H9 (cell line): ENCODE measurements around the gene CCDC102A. TPM values are rescaled to one million over a fixed set of nuclear protein-coding genes. Genes with fewer than 3 reads are reported as not detected.
A peak's percentile ranks its signal among the peaks of the same experiment; 100 is the strongest.

ENCODE experiments used
- DNase-seq: peaks from one replicate; pipeline ENCODE4 v3.0.0-alpha.2; 2017
- H2AFZ ChIP-seq: one replicate; pipeline ENCODE4 v1.6.1; 2013; ENCODE audit warnings: mild to moderate bottlenecking, low read length, control low read depth, moderate library complexity
- H2AK5ac ChIP-seq: 2 replicates; pipeline ENCODE4 v1.6.1; 2013; ENCODE audit warnings: low read length, control low read depth, mixed read lengths; ENCODE audit not compliant: insufficient read length
- H2BK120ac ChIP-seq: one replicate; pipeline ENCODE4 v1.6.1; 2013; ENCODE audit warnings: low read depth, mild to moderate bottlenecking, low read length, control low read depth, inconsistent platforms; ENCODE audit not compliant: poor library complexity, severe bottlenecking
- H2BK12ac ChIP-seq: 2 replicates; pipeline ENCODE4 v1.6.1; 2013; ENCODE audit warnings: low read length, control low read depth, mixed read lengths, low read depth; ENCODE audit not compliant: insufficient read length
- H2BK15ac ChIP-seq: 2 replicates; pipeline ENCODE4 v1.6.1; 2013; ENCODE audit warnings: low read depth, low read length, control low read depth
- H2BK20ac ChIP-seq: one replicate; pipeline ENCODE4 v1.6.1; 2013; ENCODE audit warnings: low read depth, mild to moderate bottlenecking, low read length, control low read depth, inconsistent platforms; ENCODE audit not compliant: poor library complexity, severe bottlenecking
- H2BK5ac ChIP-seq: 2 replicates; pipeline ENCODE4 v1.6.1; 2013; ENCODE audit warnings: low read length, control low read depth, mixed read lengths; ENCODE audit not compliant: insufficient read length
- H3K14ac ChIP-seq: 2 replicates; pipeline ENCODE4 v1.6.1; 2013; ENCODE audit warnings: low read length, control low read depth; ENCODE audit not compliant: insufficient read depth
- H3K18ac ChIP-seq: 2 replicates; pipeline ENCODE4 v1.6.1; 2013; ENCODE audit warnings: low read depth, mild to moderate bottlenecking, mixed read lengths, low read length, control low read depth; ENCODE audit not compliant: insufficient read length
- H3K23ac ChIP-seq: 2 replicates; pipeline ENCODE4 v1.6.1; 2013; ENCODE audit warnings: low read length, control low read depth, mixed read lengths, low read depth; ENCODE audit not compliant: insufficient read length
- H3K23me2 ChIP-seq: 2 replicates; pipeline ENCODE4 v1.6.1; 2013; ENCODE audit warnings: low read depth, mild to moderate bottlenecking, mixed read lengths, low read length, control low read depth; ENCODE audit not compliant: insufficient read length, poor library complexity, severe bottlenecking
- H3K27ac ChIP-seq: 2 replicates; pipeline ENCODE4 v1.5.1; 2013; ENCODE audit warnings: low read length, control low read depth, mixed read lengths, low read depth; ENCODE audit not compliant: insufficient read length
- H3K27me3 ChIP-seq: 2 replicates; pipeline ENCODE4 v1.6.1; 2013; ENCODE audit warnings: low read length, control low read depth, inconsistent platforms; ENCODE audit not compliant: insufficient read depth
- H3K4ac ChIP-seq: 2 replicates; pipeline ENCODE4 v1.6.1; 2013; ENCODE audit warnings: low read depth, mild to moderate bottlenecking, control low read depth, inconsistent platforms, low read length, moderate library complexity
- H3K4me1 ChIP-seq: 2 replicates; pipeline ENCODE4 v1.6.1; 2013; ENCODE audit warnings: low read length, control low read depth, inconsistent platforms; ENCODE audit not compliant: insufficient read depth
- H3K4me2 ChIP-seq: 2 replicates; pipeline ENCODE4 v1.6.1; 2013; ENCODE audit warnings: low read length, control low read depth, mixed read lengths; ENCODE audit not compliant: insufficient read length, insufficient read depth
- H3K56ac ChIP-seq: 2 replicates; pipeline ENCODE4 v1.6.1; 2013; ENCODE audit warnings: low read depth, mild to moderate bottlenecking, mixed read lengths, low read length, control low read depth; ENCODE audit not compliant: insufficient read length
- H3K79me1 ChIP-seq: 2 replicates; pipeline ENCODE4 v1.6.1; 2013; ENCODE audit warnings: low read depth, mild to moderate bottlenecking, moderate library complexity, low read length, control low read depth, inconsistent platforms; ENCODE audit not compliant: insufficient read depth, poor library complexity, severe bottlenecking
- H3K79me2 ChIP-seq: 2 replicates; pipeline ENCODE4 v1.6.1; 2013; ENCODE audit warnings: low read length, control low read depth, inconsistent platforms; ENCODE audit not compliant: insufficient read depth
- H3K9ac ChIP-seq: 2 replicates; pipeline ENCODE4 v1.6.1; 2013; ENCODE audit warnings: low read length, control low read depth, mixed read lengths; ENCODE audit not compliant: insufficient read length; ENCODE audit errors: extremely low read depth
- H3K9me3 ChIP-seq: one replicate; pipeline ENCODE4 v1.6.1; 2013; ENCODE audit warnings: low read depth, low read length, inconsistent platforms; ENCODE audit not compliant: control insufficient read depth
- H3T11ph ChIP-seq: one replicate; pipeline ENCODE4 v1.6.1; 2013; ENCODE audit warnings: mild to moderate bottlenecking, low read length, control low read depth, inconsistent platforms
- H4K20me1 ChIP-seq: one replicate; pipeline ENCODE4 v1.6.1; 2013; ENCODE audit not compliant: control insufficient read depth, insufficient read length, insufficient read depth
- H4K5ac ChIP-seq: 2 replicates; pipeline ENCODE4 v1.6.1; 2013; ENCODE audit warnings: low read depth, mild to moderate bottlenecking, mixed read lengths, low read length, control low read depth; ENCODE audit not compliant: insufficient read length
- H4K8ac ChIP-seq: replicated peaks from 2 replicates; pipeline ENCODE4 v1.6.1; 2013; ENCODE audit warnings: low read length, control low read depth, mixed read lengths, low read depth; ENCODE audit not compliant: insufficient read length
- H4K91ac ChIP-seq: 2 replicates; pipeline ENCODE4 v1.6.1; 2013; ENCODE audit warnings: low read depth, mild to moderate bottlenecking, moderate library complexity, mixed read lengths, low read length, control low read depth; ENCODE audit not compliant: insufficient read length
- H3K27ac Mint-ChIP-seq, 3 experiments: 2 replicates in 2 of 3; 3 replicates in 1 of 3; pipeline ENCODE4 v1.8.0; 2020 to 2021; ENCODE audit warnings: mixed read lengths in 3 of 3, mild to moderate bottlenecking in 1 of 3, moderate library complexity in 1 of 3
- H3K27me3 Mint-ChIP-seq: 2 replicates; pipeline ENCODE4 v1.8.0; 2021; ENCODE audit warnings: low read depth, mild to moderate bottlenecking, moderate library complexity, mixed read lengths
- H3K36me3 Mint-ChIP-seq, 3 experiments: 2 replicates in 2 of 3; 3 replicates in 1 of 3; pipeline ENCODE4 v1.8.0; 2020 to 2021; ENCODE audit warnings: low read depth in 3 of 3, mixed read lengths in 3 of 3; ENCODE audit not compliant: insufficient read depth in 1 of 3
- H3K4me1 Mint-ChIP-seq, 2 experiments: 2 replicates each; pipeline ENCODE4 v1.8.0; 2020; ENCODE audit warnings: mixed read lengths in 2 of 2
- H3K4me3 Mint-ChIP-seq, 2 experiments: 2 replicates in 1 of 2; 3 replicates in 1 of 2; pipeline ENCODE4 v1.8.0; 2020 to 2021; ENCODE audit warnings: mild to moderate bottlenecking in 2 of 2, mixed read lengths in 2 of 2, moderate library complexity in 1 of 2
- H3K9me3 Mint-ChIP-seq, 2 experiments: 2 replicates in 1 of 2; 3 replicates in 1 of 2; pipeline ENCODE4 v1.8.0; 2020; ENCODE audit warnings: mild to moderate bottlenecking in 2 of 2, mixed read lengths in 2 of 2, moderate library complexity in 1 of 2
- WGBS: extraction: QIAGEN DNeasy Blood & Tissue Kit; methylation state at CpG from one replicate; pipeline ENCODE4 v1.1.7; 2013; ENCODE audit warnings: missing lambda C conversion rate, low lambda C conversion rate, mixed read lengths; ENCODE audit not compliant: insufficient read length; ENCODE audit errors: extremely low coverage; 5-methylcytosine and 5-hydroxymethylcytosine counted together
- total RNA-seq: library from RNA; stranded (reverse); gene quantifications from 2 replicates; pipeline ENCODE4 v1.2.1, GENCODE V29; 2021
- TF ChIP-seq, protein P1 (sequence below): fragments of 200-600 bp; sonication (generic); conservative IDR thresholded peaks from 3 replicates; pipeline ENCODE4 v1.8.0; 2021; ENCODE audit warnings: antibody characterized with exemption, mild to moderate bottlenecking

CCDC102A gene
- total RNA-seq, 1 experiment from 2014 or later = 8.2 TPM

DNA sequence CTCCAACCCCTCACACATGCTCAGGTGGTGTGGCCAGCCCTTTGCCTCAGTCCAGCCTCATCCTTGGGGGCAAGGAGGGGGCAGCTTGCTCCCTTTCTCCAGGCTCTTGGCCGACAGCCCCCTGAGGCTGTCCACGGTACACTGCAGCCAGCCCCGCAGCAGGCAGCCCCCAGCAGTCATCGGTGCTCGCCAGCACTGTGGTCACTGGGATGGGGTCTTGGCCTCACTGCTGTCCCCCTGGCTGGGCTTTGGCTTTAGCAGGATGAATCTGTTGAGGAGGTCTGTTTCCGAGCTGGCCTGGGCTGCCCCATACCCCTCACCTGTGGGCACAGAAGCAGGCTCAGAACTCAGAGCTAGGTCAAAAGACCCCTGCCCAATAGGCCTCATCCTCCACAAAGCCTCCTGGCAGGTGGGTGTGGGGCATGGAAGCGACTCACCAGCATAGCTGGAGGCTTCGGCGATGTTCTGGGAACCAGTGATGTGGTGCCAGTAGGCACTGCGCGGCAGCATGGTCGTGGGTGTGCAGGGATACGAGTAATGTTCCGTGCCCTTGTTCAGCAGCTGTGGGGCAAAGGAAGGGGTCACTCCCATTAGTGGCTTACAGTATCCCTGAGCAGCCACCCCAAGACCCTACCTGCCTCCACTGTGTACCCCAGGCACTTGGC lies 63.1 kb downstream of the CCDC102A start:
- H3K14ac ChIP-seq = no peak overlapping the region
- TF ChIP-seq, protein P1, sequence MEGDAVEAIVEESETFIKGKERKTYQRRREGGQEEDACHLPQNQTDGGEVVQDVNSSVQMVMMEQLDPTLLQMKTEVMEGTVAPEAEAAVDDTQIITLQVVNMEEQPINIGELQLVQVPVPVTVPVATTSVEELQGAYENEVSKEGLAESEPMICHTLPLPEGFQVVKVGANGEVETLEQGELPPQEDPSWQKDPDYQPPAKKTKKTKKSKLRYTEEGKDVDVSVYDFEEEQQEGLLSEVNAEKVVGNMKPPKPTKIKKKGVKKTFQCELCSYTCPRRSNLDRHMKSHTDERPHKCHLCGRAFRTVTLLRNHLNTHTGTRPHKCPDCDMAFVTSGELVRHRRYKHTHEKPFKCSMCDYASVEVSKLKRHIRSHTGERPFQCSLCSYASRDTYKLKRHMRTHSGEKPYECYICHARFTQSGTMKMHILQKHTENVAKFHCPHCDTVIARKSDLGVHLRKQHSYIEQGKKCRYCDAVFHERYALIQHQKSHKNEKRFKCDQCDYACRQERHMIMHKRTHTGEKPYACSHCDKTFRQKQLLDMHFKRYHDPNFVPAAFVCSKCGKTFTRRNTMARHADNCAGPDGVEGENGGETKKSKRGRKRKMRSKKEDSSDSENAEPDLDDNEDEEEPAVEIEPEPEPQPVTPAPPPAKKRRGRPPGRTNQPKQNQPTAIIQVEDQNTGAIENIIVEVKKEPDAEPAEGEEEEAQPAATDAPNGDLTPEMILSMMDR = no peak
- no peaks in the 10 kb centered on the region for H3K79me2 ChIP-seq
- no peak overlapping the region for H3K27ac ChIP-seq
- Mint-ChIP-seq H3K4me1 (peaks cover 29 to 49% of the 10 kb centered on the region in 2 experiments), H3K27ac (peak overlapping the region in 1 of 3 experiments; percentile 44; a peak in 1 of 7 replicates), H3K4me3 (no peak overlapping the region), H3K36me3 (peaks cover 26 to 44% (median 38%) of the 10 kb centered on the region in 3 experiments), H3K27me3 (no peaks in the 10 kb centered on the region), H3K9me3 (no peaks in the 10 kb centered on the region)
- WGBS = no CpG with 5 or more reads among the region's 14 CpGs
- no peak overlapping the region for H4K8ac ChIP-seq
- H3K4me2 ChIP-seq = no peak overlapping the region
- no peak overlapping the region for H2BK15ac ChIP-seq
- no peak overlapping the region for H3K4ac ChIP-seq
- no peaks in the 10 kb centered on the region for H3K23me2 ChIP-seq
- H3K79me1 ChIP-seq = no peaks in the 10 kb centered on the region
- H3K27me3 ChIP-seq = no peaks in the 10 kb centered on the region
- H2AFZ ChIP-seq = no peak overlapping the region
- no peak overlapping the region for H2BK20ac ChIP-seq
- no peak overlapping the region for H4K91ac ChIP-seq
- H3K18ac ChIP-seq = no peak overlapping the region
- peak; percentile 26 for DNase-seq
- no peak overlapping the region for H2BK5ac ChIP-seq
- no peaks in the 10 kb centered on the region for H3K9me3 ChIP-seq
- peaks cover 17% of the 10 kb centered on the region; the same call in 1 of the 2 replicates for H3K4me1 ChIP-seq
- H2BK120ac ChIP-seq = no peak overlapping the region
- H2BK12ac ChIP-seq = no peak overlapping the region
- H3K56ac ChIP-seq = no peak overlapping the region
- H3T11ph ChIP-seq = no peak overlapping the region
- H4K5ac ChIP-seq = no peak overlapping the region
- H2AK5ac ChIP-seq = no peak overlapping the region
- H3K23ac ChIP-seq = no peak overlapping the region
- no peak overlapping the region for H3K9ac ChIP-seq
- no peaks in the 10 kb centered on the region for H4K20me1 ChIP-seq
